Stomach (tissue), 4 donors: ENCODE results near the gene F12.

ENCODE experiments used
- CTCF ChIP-seq, 7 experiments: fragments of 450-650 bp in 4 of 7; fragments of 200-600 bp in 3 of 7; sonication (generic) in 3 of 7; IDR thresholded peaks; one replicate each; pipeline ENCODE4 v1.5.1; 2016 to 2019; ENCODE audit warnings: antibody characterized with exemption in 7 of 7, control low read depth in 2 of 7, mild to moderate bottlenecking in 1 of 7
- EP300 ChIP-seq: sonication (generic); formaldehyde crosslinking; IDR thresholded peaks from one replicate; pipeline ENCODE4 v1.6.1; 2017; ENCODE audit warnings: antibody characterized with exemption
- POLR2AphosphoS5 ChIP-seq, 3 donors: sonication (generic); formaldehyde crosslinking; IDR thresholded peaks; one replicate each; pipeline ENCODE4 v1.6.1; 2016; ENCODE audit warnings: antibody characterized with exemption in 3 of 3

DNA sequence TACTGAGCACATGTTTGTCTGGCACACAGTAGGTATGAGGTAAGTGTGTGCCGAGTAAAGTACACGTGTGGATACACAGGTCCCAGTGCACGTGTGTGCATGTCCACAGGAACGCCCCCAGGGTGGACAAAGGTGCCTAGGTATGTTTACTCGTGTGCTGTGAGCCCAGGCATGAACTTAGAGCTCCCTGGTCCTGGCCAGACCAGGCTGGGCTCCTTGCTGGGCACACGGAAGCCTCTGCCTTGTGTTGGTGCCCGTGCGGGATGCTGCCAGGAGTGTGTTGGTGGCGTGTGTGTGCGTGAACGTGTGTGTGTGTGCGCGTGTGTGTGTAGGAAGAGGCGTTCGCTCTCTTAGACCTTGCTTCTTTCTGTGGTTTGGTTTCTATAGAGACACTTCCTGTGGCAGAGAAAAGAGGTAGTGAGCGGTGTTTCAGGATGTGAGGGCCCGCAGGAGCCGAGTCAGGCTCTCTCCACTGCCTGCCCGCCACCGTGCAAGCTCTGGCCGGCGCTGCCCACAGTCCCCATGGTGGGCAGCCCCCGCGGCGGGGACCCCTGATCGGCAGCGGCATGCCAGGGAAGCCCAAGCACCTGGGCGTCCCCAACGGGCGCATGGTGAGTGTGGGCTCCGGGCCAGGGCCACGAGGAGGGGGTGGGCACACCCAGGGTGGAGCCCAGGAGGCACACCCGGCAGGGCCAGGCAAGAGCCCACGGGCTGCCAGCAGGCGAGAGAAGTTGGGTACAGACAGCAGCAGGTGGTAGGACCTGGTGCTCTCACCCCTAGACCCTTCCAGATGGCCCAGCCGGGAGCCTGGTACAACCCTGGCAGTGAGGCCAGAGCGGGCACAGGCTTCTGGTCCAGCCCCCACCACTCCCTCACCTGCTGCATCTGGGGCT lies 51.7 kb downstream of the F12 start, which contains the start of gene RGS14:
- no peak for TF ChIP-seq CTCF (IDR thresholded peaks at IDR 0.05)
- no peak for TF ChIP-seq POLR2AphosphoS5 (IDR thresholded peaks at IDR 0.05)
- no peak for TF ChIP-seq EP300
